GM12801 (cell line): ENCODE data around the gene PCDHA11.

Experiments
- CTCF ChIP-seq: IDR thresholded peaks from one replicate; pipeline ENCODE4 v1.5.1; 2011; ENCODE audit warnings: control low read depth; ENCODE audit not compliant: insufficient read length; ENCODE audit errors: extremely low read depth

Gene PCDHA11

GRCh38 chr5:140857177-140857986 is 11.4 kb upstream of the PCDHA11 start:
- no peak for TF ChIP-seq CTCF

GRCh38 chr5:140857987-140858240 is 10.8 kb upstream of the PCDHA11 start:
- no peak for TF ChIP-seq CTCF

GRCh38 chr5:140862441-140863295 is 6.1 kb upstream of the PCDHA11 start:
- no peak for TF ChIP-seq CTCF

GRCh38 chr5:140869555-140869886 is 764 bp downstream of the PCDHA11 start:
- no peak for TF ChIP-seq CTCF

GRCh38 chr5:140870221-140871201 is 1.8 kb downstream of the PCDHA11 start:
- no peak for TF ChIP-seq CTCF

GRCh38 chr5:140875085-140876065 is 6.6 kb downstream of the PCDHA11 start, which contains the start of gene PCDHA12:
PCDHA12 (plus strand) TSS chr5:140875308; CDS start chr5:140875473, 165 bp downstream.
- TF ChIP-seq CTCF = no peak
